ENCODE results near the gene FMN1.

The FMN1 gene

GRCh38 chr15:33115191-33115861, 79.2 kb downstream of the FMN1 start:
- no peak for DNase-seq

GRCh38 chr15:33114374-33114717, 80.2 kb downstream of the FMN1 start:
- no peak for DNase-seq

GRCh38 chr15:33113666-33114373, 80.7 kb downstream of the FMN1 start:
- DNase-seq = no peak

GRCh38 chr15:33112541-33113105, 81.9 kb downstream of the FMN1 start:
- no peak for DNase-seq

- DNase-seq = no peak
Observed at GRCh38 chr15:33111041-33111451, 83.5 kb downstream of the FMN1 start.

- no peak for DNase-seq
Observed at GRCh38 chr15:33109345-33109744, 85.2 kb downstream of the FMN1 start.

GRCh38 chr15:33108518-33108917, 86.0 kb downstream of the FMN1 start:
- no peak for DNase-seq

- no peak for DNase-seq
Observed at GRCh38 chr15:33107950-33108349, 86.6 kb downstream of the FMN1 start.

GRCh38 chr15:33104212-33104611, 90.3 kb downstream of the FMN1 start:
- no peak for DNase-seq

GRCh38 chr15:33101036-33101435, 93.5 kb downstream of the FMN1 start:
- no peak for DNase-seq

- no peak for DNase-seq
Observed at GRCh38 chr15:33100314-33100713, 94.2 kb downstream of the FMN1 start.

GRCh38 chr15:33099739-33100138, 94.8 kb downstream of the FMN1 start:
- no peak for DNase-seq

GRCh38 chr15:33099213-33099612, 95.3 kb downstream of the FMN1 start:
- DNase-seq = no peak

- no peak for DNase-seq
Observed at GRCh38 chr15:33098094-33099058, 96.1 kb downstream of the FMN1 start.

GRCh38 chr15:33096134-33096533, 98.4 kb downstream of the FMN1 start:
- DNase-seq = no peak

GRCh38 chr15:33095641-33096040, 98.9 kb downstream of the FMN1 start:
- DNase-seq = no peak

GRCh38 chr15:33094336-33094735, 100.2 kb downstream of the FMN1 start:
- no peak for DNase-seq

- DNase-seq = no peak
Observed at GRCh38 chr15:33093222-33093621, 101.3 kb downstream of the FMN1 start.

- no peak for DNase-seq
Observed at GRCh38 chr15:33091983-33092693, 102.4 kb downstream of the FMN1 start.

GRCh38 chr15:33089878-33090757, 104.4 kb downstream of the FMN1 start:
- no peak for DNase-seq

GRCh38 chr15:33089165-33089877, 105.2 kb downstream of the FMN1 start:
- DNase-seq = no peak

Measured in activated T-cell treated with anti-CD3 and anti-CD28 coated beads for 4 hours (primary cell).